ENCODE measurements around the gene MAGI3. TPM values are rescaled to one million over a fixed set of nuclear protein-coding genes. Genes with fewer than 3 reads are reported as not detected.

The MAGI3 gene
- total and polyA plus RNA-seq, 5 donors from 2014 or later, result 1.4 to 4.9 (median 2.5) TPM

DNA sequence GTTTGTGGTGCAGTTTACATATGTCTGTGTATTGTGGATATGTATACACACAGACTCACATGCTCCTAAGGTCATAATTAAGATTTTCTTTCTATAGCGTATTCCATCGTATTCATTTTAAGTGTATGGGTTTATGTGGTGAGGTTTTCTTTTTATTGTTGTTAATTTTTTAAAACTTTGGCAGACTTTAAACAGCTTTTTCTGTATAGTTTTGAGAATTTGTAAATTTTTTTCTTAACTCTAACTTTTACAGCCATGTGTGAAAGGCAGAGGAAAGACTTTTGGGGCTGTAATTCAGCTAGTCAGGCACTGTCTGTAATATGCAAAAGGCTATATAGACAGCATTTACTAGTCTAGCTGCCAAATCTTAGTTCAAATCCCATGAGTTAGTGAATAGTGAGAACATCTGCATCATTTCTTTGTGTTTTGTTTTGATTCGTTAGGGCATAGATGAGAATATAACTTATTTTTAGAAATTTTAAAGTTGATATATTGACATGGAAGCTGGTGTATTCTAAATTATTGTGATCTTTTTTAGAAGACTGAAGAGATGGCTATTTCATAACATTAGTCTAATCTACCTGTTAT lies 2.3 kb downstream of the MAGI3 start:
- no peaks in the 10 kb centered on the region for H3K36me3 Mint-ChIP-seq
- H3K9me3 Mint-ChIP-seq, result peaks cover 0 to 4% (median 0%) of the 10 kb centered on the region in 7 donors
- DNase-seq (no peak), ATAC-seq (ENCODE audit: low read depth in 2 of 2) (no peak)
- H3K4me3 Mint-ChIP-seq, result peak overlapping the region in 2 of 4 donors; percentile 86 to 97
- H3K27me3 Mint-ChIP-seq, result peaks cover 62% of the 10 kb centered on the region
- Histone ChIP-seq H3K4me3 (ENCODE audit: low read depth, low read length) (peak overlapping the region; percentile 13), H3K9me3 (ENCODE audit: control insufficient read depth in 2 of 2, low read length in 2 of 2) (no peaks in the 10 kb centered on the region), H3K27ac (ENCODE audit: insufficient read depth, low read length, poor library complexity, severe bottlenecking) (no peak overlapping the region), H3K27me3 (ENCODE audit: control insufficient read depth, insufficient read depth, low read length) (peaks cover 27% of the 10 kb centered on the region), H3K4me1 (ENCODE audit: control insufficient read depth, insufficient read depth, low read length, poor library complexity, severe bottlenecking) (peaks cover 25% of the 10 kb centered on the region), H3K36me3 (ENCODE audit: control insufficient read depth, insufficient read depth, low read length) (no peaks in the 10 kb centered on the region)
- H3K4me1 Mint-ChIP-seq, result peaks cover 14 to 24% (median 20%) of the 10 kb centered on the region in 4 donors
- no peak overlapping the region for H3K27ac Mint-ChIP-seq

DNA sequence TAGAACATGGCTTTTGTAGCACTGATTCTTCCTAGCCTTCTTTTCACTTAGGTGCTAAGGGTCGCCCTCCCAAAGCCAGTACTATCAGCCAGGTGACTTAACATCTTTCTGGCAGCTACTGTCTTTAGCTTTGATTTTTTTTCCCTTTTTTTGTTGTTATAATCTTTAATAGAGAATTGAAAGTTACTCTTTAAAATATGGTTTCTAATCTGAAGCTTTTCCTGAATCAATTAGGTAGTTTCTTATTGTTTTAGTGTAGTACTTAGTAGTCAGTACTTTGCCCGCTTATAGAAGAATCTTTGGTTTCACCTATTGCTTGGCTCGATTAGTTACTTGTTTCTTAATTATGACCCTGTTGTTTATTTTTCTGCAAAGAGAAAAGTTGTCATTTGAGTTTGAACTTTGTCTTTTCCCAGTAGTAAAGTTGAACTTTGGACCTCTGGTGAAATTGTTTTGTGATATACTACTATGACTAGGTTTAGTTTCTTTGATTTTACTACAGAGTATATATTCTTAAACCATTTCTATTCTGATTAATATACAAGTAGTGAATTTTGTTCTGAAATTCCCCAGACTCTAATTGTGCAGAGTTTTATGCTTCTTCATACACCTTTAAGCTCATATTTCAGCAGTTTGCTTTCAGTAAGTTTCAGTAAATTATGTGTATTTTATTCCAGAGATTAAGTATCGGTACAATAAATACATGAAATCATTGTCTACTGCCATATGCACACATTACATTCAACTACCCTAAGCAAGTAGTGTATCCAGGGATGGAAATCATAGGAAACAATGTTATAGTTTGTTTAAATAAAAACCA lies 3.9 kb downstream of the MAGI3 start:
- Mint-ChIP-seq H3K4me3 (no peak overlapping the region), H3K4me1 (peaks cover 9 to 18% (median 16%) of the 10 kb centered on the region in 4 donors), H3K27me3 (peaks cover 71% of the 10 kb centered on the region), H3K27ac (no peak overlapping the region), H3K9me3 (peaks cover 0 to 2% (median 0%) of the 10 kb centered on the region in 7 donors), H3K36me3 (no peaks in the 10 kb centered on the region)
- Histone ChIP-seq H3K4me3 (ENCODE audit: low read depth, low read length) (no peak overlapping the region), H3K27me3 (ENCODE audit: control insufficient read depth, insufficient read depth, low read length) (peaks cover 23% of the 10 kb centered on the region), H3K4me1 (ENCODE audit: control insufficient read depth, insufficient read depth, low read length, poor library complexity, severe bottlenecking) (peaks cover 18% of the 10 kb centered on the region), H3K27ac (ENCODE audit: insufficient read depth, low read length, poor library complexity, severe bottlenecking) (no peak overlapping the region), H3K9me3 (ENCODE audit: control insufficient read depth in 2 of 2, low read length in 2 of 2) (no peaks in the 10 kb centered on the region), H3K36me3 (ENCODE audit: control insufficient read depth, insufficient read depth, low read length) (no peaks in the 10 kb centered on the region)
- ATAC-seq (ENCODE audit: low read depth in 2 of 2) (no peak), DNase-seq (no peak)

DNA sequence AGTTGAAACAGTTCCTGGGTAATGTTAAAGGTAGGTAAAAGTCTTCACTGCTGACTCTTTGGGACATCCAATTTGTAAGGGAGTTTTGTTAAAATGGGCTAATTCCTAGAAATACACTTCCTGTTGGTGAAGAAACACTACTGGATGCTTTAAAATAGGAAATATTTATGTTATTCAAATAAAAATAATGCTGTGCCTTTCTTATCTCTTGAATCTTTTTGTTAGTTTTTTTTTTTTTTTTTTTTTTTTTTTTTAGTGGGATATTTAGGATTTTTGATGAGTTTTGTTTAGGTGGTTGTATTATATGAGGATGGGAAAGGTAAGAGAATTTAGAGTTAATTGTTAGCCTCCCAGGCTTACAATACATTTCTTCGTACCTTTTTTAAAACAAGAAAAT lies 4.5 kb downstream of the MAGI3 start:
- Mint-ChIP-seq H3K4me3 (no peak overlapping the region), H3K4me1 (peaks cover 6 to 13% (median 12%) of the 10 kb centered on the region in 4 donors), H3K36me3 (no peaks in the 10 kb centered on the region), H3K27ac (no peak overlapping the region), H3K9me3 (peaks cover 0 to 2% (median 0%) of the 10 kb centered on the region in 7 donors), H3K27me3 (peaks cover 66% of the 10 kb centered on the region)
- ATAC-seq (ENCODE audit: low read depth in 2 of 2), result no peak
- H3K4me1 ChIP-seq (ENCODE audit: control insufficient read depth, insufficient read depth, low read length, poor library complexity, severe bottlenecking), result peaks cover 13% of the 10 kb centered on the region
- no peak for DNase-seq
- no peak overlapping the region for H3K27ac ChIP-seq (ENCODE audit: insufficient read depth, low read length, poor library complexity, severe bottlenecking)
- peaks cover 23% of the 10 kb centered on the region for H3K27me3 ChIP-seq (ENCODE audit: control insufficient read depth, insufficient read depth, low read length)
- no peaks in the 10 kb centered on the region for H3K9me3 ChIP-seq (ENCODE audit: control insufficient read depth in 2 of 2, low read length in 2 of 2)
- H3K4me3 ChIP-seq (ENCODE audit: low read depth, low read length), result no peak overlapping the region
- no peaks in the 10 kb centered on the region for H3K36me3 ChIP-seq (ENCODE audit: control insufficient read depth, insufficient read depth, low read length)

DNA sequence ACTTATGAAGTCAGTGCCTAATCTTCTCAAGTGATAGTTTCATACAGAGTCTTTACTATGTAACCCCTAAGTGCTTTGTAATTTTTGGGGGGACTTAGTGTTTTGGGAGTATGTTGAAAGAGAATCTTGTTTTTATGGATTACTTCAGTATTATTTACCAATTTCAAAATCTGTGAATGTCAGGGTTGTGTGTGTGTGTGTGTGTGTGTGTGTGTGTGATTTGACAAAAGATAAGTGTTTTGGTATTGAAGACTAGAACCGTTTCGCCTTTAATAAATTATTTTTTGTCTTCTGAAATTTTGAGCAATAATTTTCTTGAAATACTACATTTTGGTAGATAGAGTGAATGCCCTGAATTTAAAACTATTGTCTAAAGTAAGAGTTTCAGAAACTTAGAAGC lies 5.8 kb downstream of the MAGI3 start:
- peaks cover 68% of the 10 kb centered on the region for H3K27me3 Mint-ChIP-seq
- H3K4me3 Mint-ChIP-seq, result no peak overlapping the region
- no peaks in the 10 kb centered on the region for H3K36me3 Mint-ChIP-seq
- Histone ChIP-seq H3K4me1 (ENCODE audit: control insufficient read depth, insufficient read depth, low read length, poor library complexity, severe bottlenecking) (peaks cover 8% of the 10 kb centered on the region), H3K36me3 (ENCODE audit: control insufficient read depth, insufficient read depth, low read length) (no peaks in the 10 kb centered on the region), H3K27ac (ENCODE audit: insufficient read depth, low read length, poor library complexity, severe bottlenecking) (no peak overlapping the region), H3K27me3 (ENCODE audit: control insufficient read depth, insufficient read depth, low read length) (peaks cover 28% of the 10 kb centered on the region), H3K9me3 (ENCODE audit: control insufficient read depth in 2 of 2, low read length in 2 of 2) (no peaks in the 10 kb centered on the region), H3K4me3 (ENCODE audit: low read depth, low read length) (no peak overlapping the region)
- no peak overlapping the region for H3K27ac Mint-ChIP-seq
- ATAC-seq (ENCODE audit: low read depth in 2 of 2) (no peak), DNase-seq (no peak)
- H3K4me1 Mint-ChIP-seq, result peaks cover 6 to 13% (median 10%) of the 10 kb centered on the region in 4 donors
- peaks cover 0 to 2% (median 0%) of the 10 kb centered on the region in 7 donors for H3K9me3 Mint-ChIP-seq

DNA sequence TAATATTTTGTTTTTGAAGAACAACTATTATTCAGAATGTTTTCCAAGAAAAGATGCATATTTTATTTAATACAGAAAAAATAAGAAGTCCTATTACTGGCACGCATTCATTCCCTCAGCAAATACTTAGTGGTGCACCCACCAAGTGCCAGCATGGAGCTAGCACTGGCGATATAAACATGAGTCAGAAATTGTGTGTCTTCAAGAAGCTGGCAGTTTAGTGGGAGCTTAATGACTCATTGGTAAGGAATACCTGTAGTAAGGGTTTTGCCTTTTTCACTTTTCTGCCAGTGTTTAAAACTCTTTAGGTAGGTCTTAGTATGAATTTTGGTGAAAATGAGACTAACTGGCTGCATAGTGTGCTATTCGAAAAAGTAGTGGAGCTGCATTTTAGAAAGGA lies 6.3 kb downstream of the MAGI3 start:
- H3K36me3 Mint-ChIP-seq, result no peaks in the 10 kb centered on the region

DNA sequence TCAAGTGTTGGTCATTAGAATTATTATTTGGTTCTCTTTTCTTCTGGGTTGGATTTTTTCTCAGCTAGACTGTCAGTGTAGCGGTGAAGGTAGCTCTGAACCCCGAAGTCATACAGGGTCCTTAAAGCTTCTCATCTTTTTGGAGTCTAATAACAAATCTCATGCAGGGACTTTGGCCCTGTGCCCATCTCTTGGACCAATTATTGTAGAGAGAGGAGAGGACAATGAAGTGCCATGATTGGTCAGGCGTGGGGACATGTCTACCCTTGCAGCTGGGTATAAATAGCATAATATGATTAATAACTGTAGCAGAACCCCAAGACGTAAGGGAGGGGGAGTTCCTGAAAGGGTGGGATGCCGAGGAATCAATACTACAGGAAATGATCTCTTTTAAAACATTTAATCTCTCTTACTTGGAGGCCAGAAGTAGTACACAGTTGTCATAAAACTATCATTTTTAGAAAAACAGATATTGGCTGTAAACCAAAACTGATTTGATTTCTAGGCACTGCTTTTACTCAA lies 8.8 kb downstream of the MAGI3 start:
- Mint-ChIP-seq H3K4me3 (no peak overlapping the region), H3K27me3 (peaks cover 51% of the 10 kb centered on the region), H3K9me3 (peaks cover 0 to 2% (median 0%) of the 10 kb centered on the region in 7 donors), H3K27ac (no peak overlapping the region), H3K4me1 (peaks cover 0 to 3% (median 0%) of the 10 kb centered on the region in 4 donors), H3K36me3 (no peaks in the 10 kb centered on the region)
- Histone ChIP-seq H3K9me3 (ENCODE audit: control insufficient read depth in 2 of 2, low read length in 2 of 2) (no peaks in the 10 kb centered on the region), H3K4me3 (ENCODE audit: low read depth, low read length) (no peak overlapping the region), H3K36me3 (ENCODE audit: control insufficient read depth, insufficient read depth, low read length) (no peaks in the 10 kb centered on the region), H3K27ac (ENCODE audit: insufficient read depth, low read length, poor library complexity, severe bottlenecking) (no peak overlapping the region), H3K4me1 (ENCODE audit: control insufficient read depth, insufficient read depth, low read length, poor library complexity, severe bottlenecking) (no peaks in the 10 kb centered on the region), H3K27me3 (ENCODE audit: control insufficient read depth, insufficient read depth, low read length) (peaks cover 21% of the 10 kb centered on the region)
- ATAC-seq (ENCODE audit: low read depth in 2 of 2) (no peak), DNase-seq (no peak)

More for the DNA sequence above, 6.3 kb downstream of the MAGI3 start:
- Histone ChIP-seq H3K4me1 (ENCODE audit: control insufficient read depth, insufficient read depth, low read length, poor library complexity, severe bottlenecking) (peaks cover 3% of the 10 kb centered on the region), H3K27me3 (ENCODE audit: control insufficient read depth, insufficient read depth, low read length) (peaks cover 27% of the 10 kb centered on the region), H3K27ac (ENCODE audit: insufficient read depth, low read length, poor library complexity, severe bottlenecking) (no peak overlapping the region), H3K4me3 (ENCODE audit: low read depth, low read length) (no peak overlapping the region), H3K36me3 (ENCODE audit: control insufficient read depth, insufficient read depth, low read length) (no peaks in the 10 kb centered on the region), H3K9me3 (ENCODE audit: control insufficient read depth in 2 of 2, low read length in 2 of 2) (no peaks in the 10 kb centered on the region)
- no peak for ATAC-seq (ENCODE audit: low read depth in 2 of 2)
- Mint-ChIP-seq H3K27ac (no peak overlapping the region), H3K27me3 (peaks cover 64% of the 10 kb centered on the region), H3K9me3 (peaks cover 0 to 2% (median 0%) of the 10 kb centered on the region in 7 donors), H3K4me1 (peaks cover 5 to 9% (median 7%) of the 10 kb centered on the region in 4 donors), H3K4me3 (no peak overlapping the region)
- no peak for DNase-seq

DNA sequence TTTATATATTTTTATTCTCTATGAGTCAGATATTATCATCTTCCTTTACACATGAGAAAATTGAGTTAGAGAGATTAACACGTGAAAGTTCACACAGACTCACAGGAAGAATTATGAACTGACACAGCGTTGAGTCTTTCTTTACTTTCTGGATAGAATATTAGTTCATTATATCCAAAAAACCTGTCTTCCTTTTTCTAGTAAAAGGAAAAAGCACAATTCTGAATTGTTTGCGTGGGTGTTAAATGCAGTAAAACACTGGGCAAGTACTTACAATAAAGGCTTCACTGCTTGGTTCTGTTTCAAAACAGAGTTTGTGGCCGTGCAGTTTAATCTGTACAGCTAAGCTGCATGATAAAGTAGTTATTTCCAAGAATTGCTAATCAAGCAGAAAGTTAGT lies 10.8 kb downstream of the MAGI3 start:
- no peaks in the 10 kb centered on the region for H3K4me1 Mint-ChIP-seq
- peaks cover 0 to 2% (median 0%) of the 10 kb centered on the region in 7 donors for H3K9me3 Mint-ChIP-seq
- H3K27me3 Mint-ChIP-seq, result peaks cover 47% of the 10 kb centered on the region
- Histone ChIP-seq H3K27me3 (ENCODE audit: control insufficient read depth, insufficient read depth, low read length) (peaks cover 15% of the 10 kb centered on the region), H3K4me1 (ENCODE audit: control insufficient read depth, insufficient read depth, low read length, poor library complexity, severe bottlenecking) (no peaks in the 10 kb centered on the region), H3K27ac (ENCODE audit: insufficient read depth, low read length, poor library complexity, severe bottlenecking) (no peak overlapping the region), H3K9me3 (ENCODE audit: control insufficient read depth in 2 of 2, low read length in 2 of 2) (no peaks in the 10 kb centered on the region), H3K36me3 (ENCODE audit: control insufficient read depth, insufficient read depth, low read length) (no peaks in the 10 kb centered on the region), H3K4me3 (ENCODE audit: low read depth, low read length) (no peak overlapping the region)
- no peak overlapping the region for H3K4me3 Mint-ChIP-seq
- no peaks in the 10 kb centered on the region for H3K36me3 Mint-ChIP-seq
- no peak for ATAC-seq (ENCODE audit: low read depth in 2 of 2)
- no peak for DNase-seq
- no peak overlapping the region for H3K27ac Mint-ChIP-seq

All from CD4-positive, CD25-positive, alpha-beta regulatory T cell (primary cell).